GM13976 (cell line): ENCODE results near the gene FAM83F.

ENCODE experiments used
- DNase-seq: peaks from one replicate; pipeline ENCODE4 v3.0.0; 2012; ENCODE audit warnings: low spot score
- in situ Hi-C: fragments of 300-500 bp; cut with MboI; formaldehyde crosslinking; loops from one replicate; pipeline ENCODE4 v1.12.0; 2022; ENCODE audit warnings: low sequenced_read_pairs, mixed read lengths, inconsistent platforms; ENCODE audit not compliant: unreplicated experiment
- TF ChIP-seq, protein P1 (sequence below): IDR thresholded peaks from 2 replicates; pipeline ENCODE4 v1.5.1; 2012; ENCODE audit warnings: borderline replicate concordance, mild to moderate bottlenecking; ENCODE audit not compliant: insufficient read depth; ENCODE audit errors: extremely low read depth, missing control alignments, control extremely low read depth

FAM83F gene

DNA sequence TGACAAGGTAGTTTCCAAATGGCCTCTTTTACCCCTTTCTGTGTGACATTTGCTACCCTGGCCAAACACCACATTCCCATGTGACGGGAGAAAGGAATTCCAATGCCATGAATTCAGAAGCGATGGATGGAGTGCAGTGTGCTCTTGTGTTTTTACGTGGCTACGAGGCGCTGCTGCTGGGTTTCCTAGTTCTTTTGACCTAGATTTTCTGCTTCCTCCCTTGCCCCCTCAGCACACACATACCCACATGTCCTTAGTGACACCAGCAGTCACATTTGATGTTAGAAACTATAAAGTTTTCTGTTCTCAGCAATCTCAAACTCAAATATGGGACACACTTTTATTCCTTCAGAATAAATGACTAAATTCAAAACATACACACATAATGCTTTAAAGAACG, 42.4 kb upstream of the FAM83F start:
- no peak for DNase-seq
- TF ChIP-seq, protein P1, sequence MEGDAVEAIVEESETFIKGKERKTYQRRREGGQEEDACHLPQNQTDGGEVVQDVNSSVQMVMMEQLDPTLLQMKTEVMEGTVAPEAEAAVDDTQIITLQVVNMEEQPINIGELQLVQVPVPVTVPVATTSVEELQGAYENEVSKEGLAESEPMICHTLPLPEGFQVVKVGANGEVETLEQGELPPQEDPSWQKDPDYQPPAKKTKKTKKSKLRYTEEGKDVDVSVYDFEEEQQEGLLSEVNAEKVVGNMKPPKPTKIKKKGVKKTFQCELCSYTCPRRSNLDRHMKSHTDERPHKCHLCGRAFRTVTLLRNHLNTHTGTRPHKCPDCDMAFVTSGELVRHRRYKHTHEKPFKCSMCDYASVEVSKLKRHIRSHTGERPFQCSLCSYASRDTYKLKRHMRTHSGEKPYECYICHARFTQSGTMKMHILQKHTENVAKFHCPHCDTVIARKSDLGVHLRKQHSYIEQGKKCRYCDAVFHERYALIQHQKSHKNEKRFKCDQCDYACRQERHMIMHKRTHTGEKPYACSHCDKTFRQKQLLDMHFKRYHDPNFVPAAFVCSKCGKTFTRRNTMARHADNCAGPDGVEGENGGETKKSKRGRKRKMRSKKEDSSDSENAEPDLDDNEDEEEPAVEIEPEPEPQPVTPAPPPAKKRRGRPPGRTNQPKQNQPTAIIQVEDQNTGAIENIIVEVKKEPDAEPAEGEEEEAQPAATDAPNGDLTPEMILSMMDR = no peak
- in situ Hi-C loops = no loop called here

DNA sequence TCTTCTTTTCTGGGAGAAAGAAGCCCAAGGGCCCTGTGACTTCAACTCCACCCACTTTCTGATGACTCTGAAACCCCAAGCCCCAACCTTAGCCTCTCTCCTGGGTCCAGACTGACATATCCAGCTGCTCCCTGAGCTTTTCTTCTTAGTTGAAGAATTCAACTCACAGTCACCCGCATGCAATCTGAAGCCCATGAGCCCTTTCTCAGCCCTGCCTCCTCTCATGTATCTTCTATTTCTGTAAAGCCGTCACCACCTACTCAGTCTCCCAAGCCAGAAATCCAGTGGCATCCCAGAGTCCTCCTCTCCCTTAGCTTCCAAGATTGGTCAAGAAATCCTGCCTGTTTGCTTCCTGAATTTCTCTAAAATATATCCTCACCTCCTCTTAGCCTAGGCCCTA, 41.7 kb upstream of the FAM83F start:
- in situ Hi-C loops = no loop called here
- TF ChIP-seq, protein P1 = no peak
- DNase-seq = no peak

DNA sequence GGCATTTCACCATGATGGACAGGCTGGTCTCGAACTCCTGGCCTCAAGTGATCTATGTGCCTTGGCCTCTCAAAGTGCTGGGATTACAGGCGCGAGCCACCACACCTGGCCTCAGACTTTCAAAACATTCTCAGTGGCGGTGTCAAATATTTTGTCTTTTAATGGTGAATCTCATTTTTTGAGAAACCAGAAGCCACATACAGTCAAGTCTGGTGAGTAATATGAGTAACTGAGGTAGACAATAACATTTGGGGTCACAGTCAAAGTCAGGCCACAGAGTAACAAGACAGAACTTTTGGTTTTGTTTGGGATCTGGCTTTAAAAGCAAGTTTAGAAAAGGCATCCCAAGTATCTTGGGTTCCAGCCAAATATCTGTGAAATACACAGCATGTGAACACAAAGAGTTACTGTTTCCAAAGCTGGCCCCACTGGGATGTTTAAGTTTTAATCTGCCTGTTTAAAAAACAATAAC, 40.1 kb upstream of the FAM83F start:
- TF ChIP-seq, protein P1 = no peak
- in situ Hi-C loops = no loop called here
- no peak for DNase-seq

DNA sequence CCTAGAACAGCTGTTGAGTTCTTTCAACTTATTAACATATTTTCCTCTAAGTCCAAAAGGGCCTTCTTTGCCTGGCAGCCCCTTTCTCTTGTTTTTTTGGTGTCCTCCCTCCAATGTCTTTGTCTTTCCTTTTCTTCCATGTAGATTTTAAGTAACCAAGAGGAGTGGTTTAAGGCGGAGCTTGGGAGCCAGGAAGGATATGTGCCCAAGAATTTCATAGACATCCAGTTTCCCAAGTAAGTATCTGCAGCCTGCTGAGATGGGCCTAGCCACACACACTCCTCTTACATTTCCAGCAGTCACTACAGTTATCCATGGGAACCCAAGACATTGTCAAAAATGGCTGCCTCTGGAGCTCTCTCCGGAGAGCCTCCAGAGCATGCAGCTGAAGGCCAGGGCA, 39.1 kb upstream of the FAM83F start:
- no peak for DNase-seq
- in situ Hi-C loops = no loop called here

DNA sequence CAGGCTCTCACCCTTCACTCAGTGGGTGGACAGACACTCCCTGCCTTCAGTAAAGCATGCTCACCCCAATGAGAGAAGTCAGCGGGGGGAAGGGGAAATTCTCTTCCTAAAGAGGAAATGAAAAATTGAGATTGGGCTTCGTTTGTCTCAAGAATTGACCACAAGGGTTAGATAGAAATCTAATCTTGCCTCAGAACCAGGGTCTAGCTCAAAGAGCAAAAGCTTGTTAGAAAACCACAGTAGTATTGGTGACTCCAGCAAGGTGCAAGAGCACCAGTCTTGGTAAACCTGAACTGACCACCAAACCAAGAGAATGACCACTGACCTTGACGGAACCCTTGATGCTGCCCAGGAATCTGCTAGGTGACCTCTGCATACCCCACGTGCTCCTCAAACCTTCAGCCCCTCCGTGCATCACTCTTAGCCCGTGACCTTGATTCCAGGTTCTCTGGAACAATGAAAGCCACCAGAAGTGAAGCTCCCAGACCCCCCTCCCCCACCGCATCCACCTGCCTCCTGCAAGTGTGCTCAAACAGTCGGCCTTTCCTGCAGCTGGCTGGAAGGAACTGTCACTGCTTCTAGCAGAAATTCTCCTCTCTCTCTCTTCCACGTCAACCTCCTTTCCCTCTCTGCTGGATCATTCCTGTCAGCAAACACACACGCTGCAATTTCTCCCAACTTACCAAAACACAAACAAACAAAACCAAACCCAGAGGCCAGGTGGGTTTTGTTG, 37.7 kb upstream of the FAM83F start:
- peak; percentile 65 for DNase-seq
- TF ChIP-seq, protein P1 = no peak
- in situ Hi-C loops = no loop called here

More for the DNA sequence above, 39.1 kb upstream of the FAM83F start:
- TF ChIP-seq, protein P1 = no peak

DNA sequence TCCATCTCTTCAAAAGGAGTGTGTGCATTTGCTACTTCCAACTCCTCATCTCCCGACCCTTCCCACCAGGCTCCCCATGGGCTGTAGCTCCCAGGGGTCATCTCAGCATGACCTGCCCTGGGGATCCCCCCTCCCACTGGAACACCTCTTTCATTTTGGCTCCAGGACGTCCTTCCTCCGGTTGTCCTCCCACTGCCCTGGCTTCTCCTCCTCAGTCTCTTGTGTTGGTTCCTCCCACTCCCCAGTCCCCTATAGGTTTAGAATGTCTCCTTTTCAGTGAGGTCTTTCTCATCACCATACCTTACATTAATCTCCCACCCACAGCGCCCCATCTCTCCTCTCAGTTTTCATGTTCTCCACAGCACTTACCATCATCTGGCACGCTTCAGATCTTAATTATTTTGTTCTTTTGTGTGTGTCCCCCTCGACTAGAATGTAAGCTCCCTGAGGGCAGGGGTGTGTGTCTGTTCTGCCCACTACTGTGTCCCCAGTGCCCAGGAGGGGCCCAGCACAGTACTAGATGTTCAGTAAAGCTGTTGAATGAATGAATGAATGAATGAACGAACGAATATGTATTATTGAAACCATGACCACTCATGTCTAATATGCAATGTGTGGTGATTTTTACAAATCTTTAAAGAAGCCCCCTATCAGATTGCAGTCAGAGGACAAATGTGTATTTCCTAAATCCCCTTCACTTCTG, 36.6 kb upstream of the FAM83F start:
- TF ChIP-seq, protein P1 = no peak
- no peak for DNase-seq

More for the DNA sequence above, 36.6 kb upstream of the FAM83F start:
- in situ Hi-C loops = no loop called here
